Measurements from ENCODE around the gene RYR3.

RYR3 gene

GRCh38 chr15:33913459-33913858, 602.7 kb downstream of the RYR3 start:
- DNase-seq = no peak
